DND-41 (cell line): ENCODE results near the gene DDX1.

Experiments
- ATAC-seq: fragments of 200-7000 bp; cut with Tn5 transposase; 3 replicates; pipeline ENCODE4 v1.9.1; 2021; ENCODE audit warnings: low read depth; ENCODE audit not compliant: insufficient read depth
- DNase-seq: peaks from one replicate; pipeline ENCODE4 v3.0.0-alpha.2; 2020
- H2AFZ ChIP-seq: 2 replicates; pipeline ENCODE4 v1.6.0; 2012; ENCODE audit warnings: low read depth, low read length
- H3K27ac ChIP-seq: 2 replicates; pipeline ENCODE4 v1.5.1; 2012; ENCODE audit warnings: low read length, inconsistent platforms
- H3K27me3 ChIP-seq: fragments of 200-600 bp; sonication (generic); 2 replicates; pipeline ENCODE4 v1.6.0; 2012; ENCODE audit warnings: low read length, mild to moderate bottlenecking, inconsistent platforms; ENCODE audit not compliant: insufficient read depth, poor library complexity
- H3K36me3 ChIP-seq: 2 replicates; pipeline ENCODE4 v1.5.1; 2012; ENCODE audit warnings: low read length, inconsistent platforms; ENCODE audit not compliant: insufficient read depth
- H3K4me1 ChIP-seq: 2 replicates; pipeline ENCODE4 v1.5.1; 2012; ENCODE audit warnings: mild to moderate bottlenecking, low read length; ENCODE audit not compliant: insufficient read depth
- H3K4me2 ChIP-seq: 2 replicates; pipeline ENCODE4 v1.6.0; 2012; ENCODE audit warnings: mild to moderate bottlenecking, moderate library complexity, low read length, inconsistent platforms; ENCODE audit not compliant: insufficient read depth
- H3K4me3 ChIP-seq, 2 experiments: fragments of 200-600 bp in 1 of 2; shearing (Covaris generic) in 1 of 2; 2 replicates each; pipeline ENCODE4 v1.5.1; 2012 to 2016; ENCODE audit warnings: inconsistent platforms in 2 of 2, low read length in 2 of 2, mild to moderate bottlenecking in 2 of 2, low read depth in 1 of 2, moderate library complexity in 1 of 2
- H3K79me2 ChIP-seq: 2 replicates; pipeline ENCODE4 v1.6.0; 2012; ENCODE audit warnings: low read length, inconsistent platforms; ENCODE audit not compliant: insufficient read depth
- H3K9ac ChIP-seq: 2 replicates; pipeline ENCODE4 v1.6.0; 2012; ENCODE audit warnings: low read depth, mild to moderate bottlenecking, inconsistent platforms, low read length, moderate library complexity
- H3K9me3 ChIP-seq: 2 replicates; pipeline ENCODE4 v1.5.1; 2012; ENCODE audit warnings: low read length, moderate library complexity, mild to moderate bottlenecking, inconsistent platforms; ENCODE audit not compliant: insufficient read depth, severe bottlenecking
- H4K20me1 ChIP-seq: 2 replicates; pipeline ENCODE4 v1.6.0; 2012; ENCODE audit warnings: low read length; ENCODE audit not compliant: insufficient read depth
- CTCF ChIP-seq: IDR thresholded peaks from 2 replicates; pipeline ENCODE4 v1.5.1; 2012; ENCODE audit warnings: borderline replicate concordance, low read length, moderate library complexity, mild to moderate bottlenecking; ENCODE audit not compliant: poor library complexity, severe bottlenecking; ENCODE audit errors: extremely low read depth
- EZH2 ChIP-seq: IDR thresholded peaks from 3 replicates; pipeline ENCODE4 v1.6.1; 2012; ENCODE audit warnings: borderline replicate concordance, low read depth, mild to moderate bottlenecking, moderate library complexity, low read length, inconsistent platforms; ENCODE audit not compliant: severe bottlenecking

The DDX1 gene

DNA sequence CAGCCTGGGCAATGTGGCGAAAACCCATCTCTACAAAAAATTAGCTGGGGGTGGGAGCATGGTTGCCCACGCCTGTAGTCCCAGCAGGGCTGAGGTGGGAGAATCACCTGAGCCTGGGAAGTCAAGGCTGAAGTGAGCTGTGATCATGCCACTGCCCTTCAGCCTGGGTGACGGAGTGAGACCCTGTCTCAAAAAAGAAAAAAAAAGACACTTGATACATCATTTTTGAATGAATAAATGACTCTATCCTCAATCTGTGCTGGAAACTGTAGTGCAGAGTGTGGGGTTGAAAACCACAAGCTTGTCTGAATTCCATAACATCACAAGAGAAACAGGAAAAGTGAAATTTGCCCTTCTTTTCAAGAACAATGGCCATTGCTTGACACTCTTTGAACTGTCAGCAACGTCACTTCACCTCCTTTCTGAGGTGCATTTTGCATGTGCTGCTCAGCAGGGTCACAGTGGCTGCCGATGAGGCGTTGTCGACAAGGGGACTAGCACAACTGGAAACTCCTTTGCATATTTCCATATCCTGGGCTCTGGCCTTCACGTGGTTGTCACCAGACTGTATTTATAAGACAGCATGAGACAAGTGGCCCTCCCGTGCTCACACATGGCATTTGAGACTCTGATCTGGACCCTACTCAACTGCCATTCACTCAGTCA is 54.2 kb downstream of the DDX1 start:
- H3K4me1 ChIP-seq, result no peaks in the 10 kb centered on the region
- no peak overlapping the region for H2AFZ ChIP-seq
- H3K79me2 ChIP-seq, result no peaks in the 10 kb centered on the region
- ATAC-seq (no peak), DNase-seq (no peak)
- H3K27ac ChIP-seq, result no peak overlapping the region
- H3K27me3 ChIP-seq, result no peaks in the 10 kb centered on the region
- H3K36me3 ChIP-seq, result no peaks in the 10 kb centered on the region
- TF ChIP-seq EZH2, result no peak
- TF ChIP-seq CTCF, result no peak
- no peaks in the 10 kb centered on the region for H4K20me1 ChIP-seq
- H3K4me3 ChIP-seq, result no peak overlapping the region
- no peaks in the 10 kb centered on the region for H3K9me3 ChIP-seq
- no peak overlapping the region for H3K4me2 ChIP-seq
- H3K9ac ChIP-seq, result no peak overlapping the region

- Histone ChIP-seq H2AFZ (no peak overlapping the region), H3K9me3 (no peaks in the 10 kb centered on the region), H3K27me3 (no peaks in the 10 kb centered on the region), H3K79me2 (no peaks in the 10 kb centered on the region), H3K27ac (no peak overlapping the region), H3K9ac (no peak overlapping the region), H3K4me1 (no peaks in the 10 kb centered on the region), H3K4me3 (no peak overlapping the region), H4K20me1 (no peaks in the 10 kb centered on the region; the same call in 1 of the 2 replicates), H3K4me2 (no peak overlapping the region), H3K36me3 (no peaks in the 10 kb centered on the region)
- ATAC-seq, result no peak
- TF ChIP-seq EZH2 (no peak), CTCF (no peak)
- DNase-seq, result no peak
Observed at GRCh38 chr2:15646661-15647060, 55.0 kb downstream of the DDX1 start.

GRCh38 chr2:15647622-15648590 is 56.2 kb downstream of the DDX1 start:
- no peaks in the 10 kb centered on the region for H3K27me3 ChIP-seq
- H3K79me2 ChIP-seq, result no peaks in the 10 kb centered on the region
- no peaks in the 10 kb centered on the region for H3K9me3 ChIP-seq
- H3K27ac ChIP-seq, result no peak overlapping the region
- no peaks in the 10 kb centered on the region for H3K4me1 ChIP-seq
- H3K4me3 ChIP-seq, result no peak overlapping the region
- DNase-seq (no peak), ATAC-seq (no peak)
- no peak for TF ChIP-seq EZH2
- no peak for TF ChIP-seq CTCF
- no peak overlapping the region for H3K9ac ChIP-seq
- no peak overlapping the region for H3K4me2 ChIP-seq
- no peaks in the 10 kb centered on the region; the same call in 1 of the 2 replicates for H4K20me1 ChIP-seq
- no peak overlapping the region for H2AFZ ChIP-seq
- no peaks in the 10 kb centered on the region for H3K36me3 ChIP-seq
